ENCODE data around the gene FASLG.

FASLG gene

DNA sequence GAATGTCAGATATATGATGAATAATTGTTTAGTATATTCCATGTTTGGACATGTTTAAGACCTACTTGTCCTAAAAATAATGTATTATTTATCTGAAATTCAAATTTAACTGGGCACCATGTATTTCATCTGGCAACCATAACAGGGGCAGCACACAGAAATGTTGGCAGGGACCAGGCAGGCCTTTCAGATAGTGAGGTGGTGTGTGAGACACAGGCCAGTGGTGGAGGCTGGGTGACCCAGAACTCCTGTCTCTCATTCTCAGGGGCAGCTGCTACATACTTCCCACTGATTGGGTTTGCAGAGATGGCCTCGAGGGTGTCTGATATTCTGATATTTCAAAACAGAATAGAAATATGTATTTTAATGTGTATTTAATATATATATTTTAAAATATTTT is 1.3 kb upstream of the FASLG start:
- no peak for TF ChIP-seq CTCF (conservative IDR thresholded peaks at IDR 0.05; ENCODE audit: low read length)
- no peak for DNase-seq (ENCODE audit: low read depth)
- H3K4me3 ChIP-seq (ENCODE audit: low read length), result no peak overlapping the region

DNA sequence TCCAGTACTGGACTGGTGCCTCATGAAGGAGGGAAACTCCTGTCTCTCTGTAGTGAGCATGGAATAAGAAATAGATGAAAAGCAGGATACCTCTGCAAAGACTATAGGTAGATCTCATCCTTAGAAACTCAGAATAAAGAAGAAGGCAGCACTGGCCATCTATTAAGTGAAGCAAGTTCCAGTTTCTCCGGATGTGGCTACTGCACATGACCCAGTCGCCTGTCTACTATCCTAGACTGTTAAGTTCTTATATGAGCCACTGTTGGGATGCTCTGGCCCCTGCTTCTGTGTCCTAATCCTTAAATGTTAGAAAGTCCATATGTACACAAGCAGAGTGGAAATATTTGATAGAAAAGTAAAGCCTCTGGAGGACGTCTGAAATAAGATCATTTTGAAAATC is 2.2 kb downstream of the FASLG start:
- H3K4me3 ChIP-seq (ENCODE audit: low read length), result no peak overlapping the region
- DNase-seq (ENCODE audit: low read depth), result no peak
- TF ChIP-seq CTCF (conservative IDR thresholded peaks at IDR 0.05; ENCODE audit: low read length), result no peak

DNA sequence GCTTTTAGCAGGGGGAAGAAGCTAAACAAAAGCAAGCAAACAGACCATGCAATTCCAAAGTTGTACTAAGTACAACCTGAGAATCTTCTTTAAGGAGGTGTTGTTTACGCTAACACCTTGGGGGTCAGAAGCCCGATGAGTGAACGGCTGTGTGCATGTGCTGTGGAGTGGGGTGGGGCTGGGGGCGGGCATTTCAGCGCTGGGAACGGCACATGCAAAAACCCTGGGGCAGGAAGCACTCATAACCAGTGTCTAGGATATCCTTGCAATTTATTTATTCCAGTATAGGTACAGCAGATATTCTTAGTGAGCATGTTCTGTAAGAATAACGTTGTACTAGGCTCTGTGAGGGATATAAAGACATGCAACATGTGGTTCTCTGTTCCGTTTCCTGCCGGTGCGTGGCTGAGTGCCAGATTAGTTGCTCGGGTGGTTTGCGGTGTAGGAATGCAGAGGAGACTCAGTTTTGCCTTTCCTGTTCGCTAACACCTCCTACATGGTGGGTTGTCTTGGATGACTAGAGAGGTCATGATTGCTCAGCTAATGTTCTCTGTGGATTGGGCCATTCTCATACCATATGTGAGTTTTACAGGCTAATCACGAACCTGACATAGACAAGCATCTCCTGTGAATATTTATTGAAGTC is 3.7 kb downstream of the FASLG start:
- TF ChIP-seq CTCF (conservative IDR thresholded peaks at IDR 0.05; ENCODE audit: low read length), result no peak

DNA sequence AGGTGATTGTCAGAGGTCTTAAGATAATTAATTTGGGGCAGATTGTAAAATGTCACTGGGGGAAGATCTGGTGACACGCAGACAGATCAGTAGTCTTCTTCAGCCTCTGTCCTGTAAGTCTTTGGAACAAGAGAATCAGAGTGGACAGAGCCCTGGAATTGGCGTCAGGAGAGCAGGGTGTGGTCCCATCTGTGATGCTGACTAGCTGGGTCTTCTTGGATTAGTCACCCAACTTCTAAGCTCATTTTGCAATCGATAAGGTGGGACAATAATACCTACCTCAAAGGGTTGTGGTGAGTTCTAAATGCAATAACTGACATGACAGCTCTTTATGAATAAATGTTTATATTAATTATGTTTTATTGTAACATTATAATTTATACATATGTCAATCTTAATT is 4.8 kb downstream of the FASLG start:
- TF ChIP-seq CTCF (conservative IDR thresholded peaks at IDR 0.05; ENCODE audit: low read length), result no peak
- no peak overlapping the region for H3K4me3 ChIP-seq (ENCODE audit: low read length)
- DNase-seq (ENCODE audit: low read depth), result no peak

More for the DNA sequence above, 3.7 kb downstream of the FASLG start:
- peak; percentile 80 for DNase-seq (ENCODE audit: low read depth)
- H3K4me3 ChIP-seq (ENCODE audit: low read length), result no peak overlapping the region

- TF ChIP-seq CTCF (conservative IDR thresholded peaks at IDR 0.05; ENCODE audit: low read length), result no peak
- H3K4me3 ChIP-seq (ENCODE audit: low read length), result no peak overlapping the region
- no peak for DNase-seq (ENCODE audit: low read depth)
These were observed 9.2 kb downstream of the FASLG start for GRCh38 chr1:172668097-172668496.

DNA sequence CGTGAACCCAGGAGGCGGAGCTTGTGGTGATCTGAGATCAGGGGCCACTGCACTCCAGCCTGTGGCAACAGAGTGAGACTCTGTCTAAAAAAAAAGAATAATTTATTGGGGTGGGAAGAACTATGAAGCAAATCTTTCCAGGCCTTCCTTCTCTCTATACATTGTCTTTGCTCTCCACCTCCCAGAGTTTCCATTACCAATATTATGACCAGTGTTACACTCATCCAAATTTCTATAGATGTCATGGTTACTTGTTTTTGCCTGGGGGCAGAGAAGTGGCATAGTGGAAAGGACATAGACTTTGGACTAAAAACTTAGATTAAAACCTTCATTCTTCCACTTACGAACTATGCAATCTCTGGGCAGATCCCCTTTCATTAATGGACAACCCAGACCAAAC is 10.1 kb downstream of the FASLG start:
- TF ChIP-seq CTCF (conservative IDR thresholded peaks at IDR 0.05; ENCODE audit: low read length), result no peak
- no peak for DNase-seq (ENCODE audit: low read depth)
- H3K4me3 ChIP-seq (ENCODE audit: low read length), result no peak overlapping the region

- DNase-seq (ENCODE audit: low read depth), result no peak
- no peak for TF ChIP-seq CTCF (conservative IDR thresholded peaks at IDR 0.05; ENCODE audit: low read length)
- H3K4me3 ChIP-seq (ENCODE audit: low read length), result no peak overlapping the region
These were observed 11.4 kb downstream of the FASLG start for GRCh38 chr1:172670316-172670715.

All from AG10803 (cell line).